ENCODE results near the gene GPX7.

GPX7 gene

GRCh38 chr1:52629325-52629643 lies 27.1 kb downstream of the GPX7 start:
- DNase-seq (ENCODE audit: low read depth), result no peak

- DNase-seq (ENCODE audit: low read depth), result no peak
These were observed 27.5 kb downstream of the GPX7 start for GRCh38 chr1:52629667-52630066.

GRCh38 chr1:52631759-52632331 lies 29.7 kb downstream of the GPX7 start:
- DNase-seq (ENCODE audit: low read depth), result no peak

GRCh38 chr1:52632732-52633290 lies 30.6 kb downstream of the GPX7 start, which contains the start of gene SHISAL2A:
TSS of gene SHISAL2A (plus strand) at chr1:52633168. CDS start at chr1:52633494, 326 bp downstream.
- DNase-seq (ENCODE audit: low read depth), result no peak

- DNase-seq (ENCODE audit: low read depth), result no peak
These were observed 31.2 kb downstream of the GPX7 start for GRCh38 chr1:52633291-52633754.

- DNase-seq (ENCODE audit: low read depth), result no peak
These were observed 31.9 kb downstream of the GPX7 start for GRCh38 chr1:52634111-52634510.

GRCh38 chr1:52635321-52636089 lies 33.3 kb downstream of the GPX7 start:
- no peak for DNase-seq (ENCODE audit: low read depth)

GRCh38 chr1:52636721-52637695 lies 34.8 kb downstream of the GPX7 start:
- no peak for DNase-seq (ENCODE audit: low read depth)

- no peak for DNase-seq (ENCODE audit: low read depth)
These were observed 35.8 kb downstream of the GPX7 start for GRCh38 chr1:52637946-52638345.

GRCh38 chr1:52640697-52641096 lies 38.5 kb downstream of the GPX7 start:
- DNase-seq (ENCODE audit: low read depth), result no peak

GRCh38 chr1:52641307-52641706 lies 39.1 kb downstream of the GPX7 start:
- DNase-seq (ENCODE audit: low read depth), result no peak

GRCh38 chr1:52645261-52645660 lies 43.1 kb downstream of the GPX7 start:
- DNase-seq (ENCODE audit: low read depth), result no peak

GRCh38 chr1:52651904-52652303 lies 49.7 kb downstream of the GPX7 start:
- DNase-seq (ENCODE audit: low read depth), result no peak

- DNase-seq (ENCODE audit: low read depth), result no peak
These were observed 51.2 kb downstream of the GPX7 start for GRCh38 chr1:52653207-52653849.

- DNase-seq (ENCODE audit: low read depth), result no peak
These were observed 51.9 kb downstream of the GPX7 start for GRCh38 chr1:52654063-52654462.

- DNase-seq (ENCODE audit: low read depth), result no peak
These were observed 55.5 kb downstream of the GPX7 start for GRCh38 chr1:52657702-52658101.
